GM18520 (cell line): ENCODE measurements around the gene SKIL.
A peak's percentile ranks its signal among the peaks of the same experiment; 100 is the strongest.
"Not testable (repeated sequence)": the region's sequence is repeated elsewhere in the genome, so short reads cannot be mapped to it uniquely, and the experiment has no call there.

Source experiments
- ATAC-seq: cut with Tn5 transposase; IDR thresholded peaks from one replicate; pipeline ENCODE4 v1.9.1; 2021; ENCODE audit not compliant: unreplicated experiment

SKIL gene

GRCh38 chr3:170357176-170358041 lies at the start of gene SKIL:
SKIL (plus strand) TSS chr3:170357715; CDS start chr3:170360332, 2,617 bp downstream.
- peak; percentile 44 for ATAC-seq

- ATAC-seq, result no peak
Observed at GRCh38 chr3:170309046-170309445, 48.5 kb upstream of the SKIL start.

GRCh38 chr3:170317954-170318353 lies 39.6 kb upstream of the SKIL start:
- no peak for ATAC-seq

- no peak for ATAC-seq
Observed at GRCh38 chr3:170320461-170321121, 36.9 kb upstream of the SKIL start.

GRCh38 chr3:170321321-170322034 lies 36.0 kb upstream of the SKIL start:
- ATAC-seq, result no peak

GRCh38 chr3:170322566-170323269 lies 34.8 kb upstream of the SKIL start:
- no peak for ATAC-seq

GRCh38 chr3:170323331-170323730 lies 34.2 kb upstream of the SKIL start:
- no peak for ATAC-seq

GRCh38 chr3:170324962-170325361 lies 32.6 kb upstream of the SKIL start:
- no peak for ATAC-seq

GRCh38 chr3:170327040-170327808 lies 30.3 kb upstream of the SKIL start:
- ATAC-seq, result peak; percentile 63

- ATAC-seq, result not testable (repeated sequence)
Observed at GRCh38 chr3:170327868-170328548, 29.5 kb upstream of the SKIL start.

- no peak for ATAC-seq
Observed at GRCh38 chr3:170330366-170330765, 27.1 kb upstream of the SKIL start.

GRCh38 chr3:170331143-170331542 lies 26.4 kb upstream of the SKIL start:
- ATAC-seq, result no peak

GRCh38 chr3:170337420-170337819 lies 20.1 kb upstream of the SKIL start:
- no peak for ATAC-seq

- no peak for ATAC-seq
Observed at GRCh38 chr3:170338690-170339340, 18.7 kb upstream of the SKIL start.

GRCh38 chr3:170342273-170342672 lies 15.2 kb upstream of the SKIL start:
- ATAC-seq, result not testable (repeated sequence)

GRCh38 chr3:170343859-170344258 lies 13.7 kb upstream of the SKIL start:
- ATAC-seq, result not testable (repeated sequence)

GRCh38 chr3:170344971-170345370 lies 12.5 kb upstream of the SKIL start:
- no peak for ATAC-seq

GRCh38 chr3:170346481-170347392 lies 10.8 kb upstream of the SKIL start:
- ATAC-seq, result no peak
